Peyer's patch (tissue), 4 donors: ENCODE results near the gene GAS7.

Experiments
- POLR2A ChIP-seq, 2 donors: fragments of 450-650 bp; IDR thresholded peaks; one replicate each; pipeline ENCODE4 v1.5.1; 2017; ENCODE audit warnings: antibody characterized with exemption in 2 of 2, mild to moderate bottlenecking in 2 of 2, moderate library complexity in 2 of 2
- TF ChIP-seq, protein P1 (sequence below), 6 experiments: fragments of 450-650 bp in 4 of 6; fragments of 200-600 bp in 2 of 6; sonication (generic) in 1 of 6; IDR thresholded peaks; one replicate each; pipeline ENCODE4 v1.5.1; 2017 to 2019; ENCODE audit warnings: antibody characterized with exemption in 6 of 6, mild to moderate bottlenecking in 3 of 6, moderate library complexity in 1 of 6

DNA sequence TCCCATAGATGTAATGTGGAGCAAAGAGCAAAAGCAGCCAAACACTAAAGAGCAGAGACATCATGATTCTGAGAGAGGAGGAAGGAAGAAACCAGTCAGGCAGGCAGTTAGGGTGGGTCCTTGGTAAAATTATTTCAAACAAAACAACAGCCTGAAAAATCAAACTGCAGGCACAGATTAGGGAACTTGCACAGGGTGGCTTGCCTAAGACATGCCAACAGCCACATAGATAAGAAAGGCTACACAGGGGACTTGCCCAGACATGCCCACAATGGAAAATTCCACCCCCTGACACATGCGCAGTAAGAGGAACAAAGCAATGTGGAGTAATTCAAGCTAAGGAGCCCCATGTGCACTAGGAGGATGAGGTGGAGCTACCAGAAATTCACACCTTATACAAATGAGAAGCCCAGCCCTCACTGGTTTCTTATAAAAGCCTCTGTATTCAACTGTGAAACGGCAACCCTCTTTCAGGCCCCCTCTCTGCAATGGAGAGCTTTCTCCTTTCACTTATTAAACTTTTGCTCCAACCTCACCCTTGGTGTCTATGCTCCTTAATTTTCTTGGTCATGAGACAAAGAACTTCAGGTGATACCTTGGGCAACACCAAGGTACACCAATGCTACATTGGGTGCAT, 7.3 kb upstream of the GAS7 start:
- TF ChIP-seq, protein P1, sequence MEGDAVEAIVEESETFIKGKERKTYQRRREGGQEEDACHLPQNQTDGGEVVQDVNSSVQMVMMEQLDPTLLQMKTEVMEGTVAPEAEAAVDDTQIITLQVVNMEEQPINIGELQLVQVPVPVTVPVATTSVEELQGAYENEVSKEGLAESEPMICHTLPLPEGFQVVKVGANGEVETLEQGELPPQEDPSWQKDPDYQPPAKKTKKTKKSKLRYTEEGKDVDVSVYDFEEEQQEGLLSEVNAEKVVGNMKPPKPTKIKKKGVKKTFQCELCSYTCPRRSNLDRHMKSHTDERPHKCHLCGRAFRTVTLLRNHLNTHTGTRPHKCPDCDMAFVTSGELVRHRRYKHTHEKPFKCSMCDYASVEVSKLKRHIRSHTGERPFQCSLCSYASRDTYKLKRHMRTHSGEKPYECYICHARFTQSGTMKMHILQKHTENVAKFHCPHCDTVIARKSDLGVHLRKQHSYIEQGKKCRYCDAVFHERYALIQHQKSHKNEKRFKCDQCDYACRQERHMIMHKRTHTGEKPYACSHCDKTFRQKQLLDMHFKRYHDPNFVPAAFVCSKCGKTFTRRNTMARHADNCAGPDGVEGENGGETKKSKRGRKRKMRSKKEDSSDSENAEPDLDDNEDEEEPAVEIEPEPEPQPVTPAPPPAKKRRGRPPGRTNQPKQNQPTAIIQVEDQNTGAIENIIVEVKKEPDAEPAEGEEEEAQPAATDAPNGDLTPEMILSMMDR (IDR thresholded peaks at IDR 0.05) = no peak
- TF ChIP-seq POLR2A (IDR thresholded peaks at IDR 0.05) = no peak
